ENCODE measurements around the gene CLDN9.

CLDN9 gene

DNA sequence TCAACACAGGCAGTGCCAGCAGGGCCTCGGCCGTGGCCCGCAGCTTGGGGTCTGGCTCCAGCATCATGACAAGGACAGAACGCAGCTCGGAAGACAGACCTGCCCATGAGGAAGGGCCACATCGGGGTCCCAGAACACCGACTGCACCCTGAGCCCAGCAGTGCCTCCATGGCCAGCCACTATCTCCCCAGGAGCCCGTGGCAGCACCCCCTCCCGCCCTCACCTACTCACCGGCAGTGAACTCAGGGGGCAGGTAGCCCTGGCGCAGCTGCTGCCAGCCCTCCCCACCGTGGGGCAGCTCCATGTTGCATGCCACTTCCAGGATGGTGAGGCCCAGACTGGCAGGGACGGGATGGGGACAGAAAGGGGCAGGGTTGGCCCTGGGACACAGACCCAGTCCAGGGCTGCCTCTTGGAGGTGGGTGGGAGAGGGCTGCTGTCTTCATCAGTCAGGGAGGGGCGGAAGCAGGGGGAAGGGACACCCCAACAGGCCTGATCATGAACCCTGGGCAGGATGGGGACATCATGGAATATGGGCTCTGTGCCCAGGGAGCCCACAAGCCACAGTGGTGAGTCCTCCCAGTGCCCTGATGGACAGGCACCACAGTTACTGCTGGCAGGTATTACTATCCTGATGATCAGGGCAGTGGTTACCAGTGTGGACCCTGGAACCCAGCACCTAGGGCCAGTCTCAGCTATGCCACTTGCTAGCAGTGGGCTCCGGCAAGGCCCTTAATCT is 38.2 kb upstream of the CLDN9 start:
- DNase-seq = no peak

- DNase-seq = no peak
These were observed 37.4 kb upstream of the CLDN9 start for GRCh38 chr16:2975161-2975795.

GRCh38 chr16:2976201-2976600 is 36.5 kb upstream of the CLDN9 start:
- DNase-seq = no peak

GRCh38 chr16:2976673-2977072 is 36.0 kb upstream of the CLDN9 start:
- no peak for DNase-seq

DNA sequence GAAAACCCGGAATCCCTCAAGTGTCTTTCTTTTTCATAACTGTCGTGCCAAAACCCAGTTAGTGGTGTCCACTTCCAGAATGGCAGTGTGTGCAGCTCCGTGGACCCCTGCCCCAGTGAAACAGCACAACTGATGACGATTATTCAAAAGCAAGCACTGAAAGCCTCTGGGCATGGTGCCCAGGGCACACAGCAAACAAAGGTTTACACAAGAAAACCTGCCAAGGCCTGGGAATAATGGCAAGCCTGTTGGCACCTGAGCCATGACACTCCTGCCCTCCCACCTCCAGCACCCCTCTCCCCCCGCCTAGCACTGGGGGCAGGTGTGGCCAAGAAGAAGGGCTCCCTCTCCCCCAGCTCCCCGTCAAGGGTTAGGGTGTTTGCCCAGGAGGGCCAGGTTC is 35.3 kb upstream of the CLDN9 start:
- no peak for DNase-seq

DNA sequence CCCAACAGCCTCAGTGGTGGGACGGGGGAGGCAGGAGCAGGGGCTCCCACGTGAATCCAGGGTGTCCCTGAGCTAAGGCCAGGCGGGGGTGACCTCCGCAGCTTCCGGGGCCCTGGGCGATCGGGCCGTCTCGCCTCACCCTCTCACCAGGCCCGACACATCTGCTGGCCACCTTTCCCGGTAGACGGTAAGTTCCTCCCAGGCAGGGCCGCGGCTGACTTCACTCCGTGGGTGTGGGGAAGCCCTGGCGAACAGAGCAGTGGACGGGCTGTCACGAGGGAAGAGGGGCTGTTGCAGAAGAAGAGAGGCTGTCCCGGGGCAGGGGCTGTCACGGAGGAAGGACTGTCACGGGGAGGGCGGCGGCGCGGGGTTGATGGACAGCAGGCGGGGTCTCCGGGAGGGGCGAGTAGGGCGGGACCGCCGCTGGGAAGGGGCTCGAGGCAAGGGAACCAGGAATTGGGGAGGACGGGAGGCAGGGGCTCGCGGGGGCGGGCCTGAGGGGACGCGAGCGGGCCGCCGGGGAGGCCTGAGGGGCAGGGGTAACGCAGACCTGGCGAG is 33.0 kb upstream of the CLDN9 start:
- DNase-seq = no peak

GRCh38 chr16:2980227-2981176 is 32.2 kb upstream of the CLDN9 start, which contains the start of gene PKMYT1:
PKMYT1 (minus strand) TSS chr16:2980446; CDS start chr16:2979657, 789 bp downstream.
- peak; percentile 83 for DNase-seq

- no peak for DNase-seq
These were observed 31.4 kb upstream of the CLDN9 start for GRCh38 chr16:2981177-2981898.

- no peak for DNase-seq
These were observed 30.8 kb upstream of the CLDN9 start for GRCh38 chr16:2981899-2982250.

DNA sequence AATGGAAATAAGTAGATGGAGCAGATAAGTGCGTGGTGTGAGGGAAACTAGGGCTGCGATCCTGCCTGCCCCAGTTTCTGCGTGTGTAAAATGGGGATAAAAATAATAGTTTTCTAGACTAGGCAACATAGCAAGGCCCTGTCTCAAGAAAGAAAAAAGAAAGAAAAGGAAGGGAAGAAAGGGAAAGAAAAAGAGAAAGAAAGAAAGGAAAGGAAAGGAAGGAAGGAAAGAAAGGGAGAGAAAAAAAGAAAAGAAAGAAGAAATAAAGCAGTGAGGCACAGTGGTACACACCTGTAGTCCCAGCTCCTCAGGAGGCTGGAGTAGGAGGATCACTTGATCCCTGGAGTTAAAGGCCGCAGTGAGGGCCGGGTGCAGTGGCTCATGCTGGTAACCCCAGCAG is 30.3 kb upstream of the CLDN9 start:
- no peak for DNase-seq

GRCh38 chr16:2983706-2984136 is 29.0 kb upstream of the CLDN9 start:
- DNase-seq = peak; percentile 67

DNA sequence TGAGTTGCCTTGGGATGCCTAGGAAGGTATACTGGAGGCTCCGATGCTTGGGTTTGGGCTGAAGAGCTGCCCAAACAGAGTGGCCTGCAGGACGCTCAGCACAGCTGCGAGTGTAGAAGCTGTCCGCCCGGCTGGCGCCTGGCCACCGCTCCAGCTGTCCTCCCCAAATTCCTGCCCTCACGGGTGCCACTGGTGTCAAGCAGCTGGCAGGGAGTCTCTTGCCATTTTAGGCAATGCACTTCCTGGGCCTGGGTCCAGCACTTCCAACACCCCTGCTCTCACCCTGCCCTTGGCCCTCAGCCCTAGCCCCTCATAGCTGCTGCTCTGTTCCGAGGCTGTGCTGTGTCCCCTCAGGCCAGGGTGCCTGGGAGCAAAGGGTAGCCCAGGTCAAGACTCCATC is 27.3 kb upstream of the CLDN9 start:
- no peak for DNase-seq

DNA sequence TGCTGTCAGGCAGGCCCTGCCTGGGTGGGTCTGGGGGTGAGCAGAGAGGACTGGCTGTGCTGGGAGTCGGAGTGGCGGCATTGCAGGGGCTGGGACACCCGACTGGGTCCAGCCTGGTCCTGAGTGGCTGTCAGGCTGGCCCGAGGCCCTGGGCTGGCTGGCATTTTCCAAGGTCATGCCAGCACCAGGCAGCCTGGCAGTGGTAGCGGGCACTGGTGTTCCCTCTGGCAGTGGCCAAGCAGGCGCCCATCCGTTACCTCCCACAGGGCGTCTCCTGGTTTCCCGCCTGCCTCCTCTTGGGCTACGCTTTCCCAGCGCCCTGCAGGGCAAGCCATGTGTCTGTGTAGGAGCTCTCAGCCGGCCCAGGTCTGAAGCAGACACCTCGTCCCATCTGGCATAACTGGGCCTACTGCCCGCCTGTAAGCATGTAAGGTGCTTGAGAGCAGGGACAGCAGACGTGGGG is 26.8 kb upstream of the CLDN9 start:
- DNase-seq = peak; percentile 89

GRCh38 chr16:2986623-2987188 is 26.0 kb upstream of the CLDN9 start:
- no peak for DNase-seq

- no peak for DNase-seq
These were observed 25.4 kb upstream of the CLDN9 start for GRCh38 chr16:2987286-2987685.

DNA sequence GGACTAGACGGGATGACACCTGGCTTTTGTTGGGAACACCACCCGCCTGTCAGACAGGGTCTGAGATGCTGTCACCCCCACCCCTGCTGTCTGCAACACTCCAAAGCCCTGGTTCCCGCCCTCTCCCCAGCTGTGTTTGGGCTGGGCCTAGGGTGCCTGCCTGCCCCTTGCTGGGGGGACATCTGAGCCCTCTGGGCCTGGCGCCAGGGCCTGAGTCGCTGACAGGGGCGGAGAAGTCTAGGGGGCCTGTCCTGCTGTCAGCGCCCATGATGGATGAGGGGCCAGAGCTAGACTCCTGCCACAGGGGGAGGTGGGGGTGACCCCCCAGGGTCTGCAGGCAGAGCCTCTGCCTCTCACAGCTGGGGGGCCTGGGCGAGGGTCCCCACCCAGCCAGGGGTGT is 24.9 kb upstream of the CLDN9 start:
- peak; percentile 91 for DNase-seq

- peak; percentile 29 for DNase-seq
These were observed 24.1 kb upstream of the CLDN9 start for GRCh38 chr16:2988590-2989099.

DNA sequence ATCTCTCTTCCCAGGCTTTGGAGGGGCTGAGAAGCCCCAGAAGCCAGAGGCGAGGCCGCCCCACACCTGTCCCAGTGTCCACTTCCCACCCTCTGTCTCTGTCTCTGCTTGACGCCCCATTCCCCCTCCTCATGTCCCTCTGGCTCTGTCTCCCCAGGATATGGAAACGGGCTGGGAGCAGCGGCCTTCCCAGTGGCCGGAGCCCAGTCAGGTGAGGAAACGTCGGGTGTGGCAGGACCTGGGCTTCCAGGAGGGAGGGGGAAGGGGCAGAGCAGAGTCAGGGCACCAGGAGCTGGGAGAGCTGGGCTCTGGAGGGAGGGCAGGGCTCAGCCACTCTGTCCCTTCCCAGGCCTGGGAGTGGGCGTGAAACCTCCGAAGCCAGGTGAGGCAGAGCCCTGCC is 21.8 kb upstream of the CLDN9 start:
- no peak for DNase-seq

DNA sequence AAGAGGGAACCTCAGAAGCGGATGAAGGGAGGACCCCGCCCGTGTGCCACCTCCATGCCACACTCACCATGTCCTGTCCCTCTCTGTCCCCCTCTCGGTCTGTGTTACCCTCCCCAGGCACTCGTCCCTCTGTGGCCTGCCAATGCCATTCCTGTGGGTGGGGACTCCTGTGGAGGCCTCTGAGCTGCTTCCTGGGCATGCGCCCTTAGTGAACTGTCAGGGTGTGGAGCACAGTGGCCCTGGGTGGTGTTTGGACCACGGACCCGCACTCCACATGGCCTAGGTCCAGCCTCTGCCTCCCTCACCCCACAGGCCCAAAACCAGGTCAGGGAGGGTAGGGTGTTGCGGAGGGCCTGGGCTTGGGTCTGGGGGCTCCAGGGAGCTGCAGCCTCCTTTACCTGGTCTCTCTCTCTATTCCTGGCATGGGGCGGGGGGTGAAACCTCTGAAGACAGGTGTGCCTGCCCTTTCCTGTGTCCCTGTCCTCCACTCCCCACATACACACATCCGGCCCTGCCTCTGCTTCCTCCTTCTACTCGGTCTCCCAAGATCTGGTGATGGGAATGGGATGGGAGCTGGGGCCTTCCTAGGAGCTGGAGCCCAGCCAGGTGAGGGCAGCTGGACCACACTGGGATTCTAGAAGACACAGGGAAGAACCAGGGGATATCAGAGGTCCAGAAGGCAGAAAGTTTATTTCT is 21.0 kb upstream of the CLDN9 start:
- no peak for DNase-seq

- no peak for DNase-seq
These were observed 20.2 kb upstream of the CLDN9 start for GRCh38 chr16:2992383-2993081.

GRCh38 chr16:2996298-2996697 is 16.4 kb upstream of the CLDN9 start:
- no peak for DNase-seq
